ENCODE data around the gene SLC18A3.

Gene SLC18A3

DNA sequence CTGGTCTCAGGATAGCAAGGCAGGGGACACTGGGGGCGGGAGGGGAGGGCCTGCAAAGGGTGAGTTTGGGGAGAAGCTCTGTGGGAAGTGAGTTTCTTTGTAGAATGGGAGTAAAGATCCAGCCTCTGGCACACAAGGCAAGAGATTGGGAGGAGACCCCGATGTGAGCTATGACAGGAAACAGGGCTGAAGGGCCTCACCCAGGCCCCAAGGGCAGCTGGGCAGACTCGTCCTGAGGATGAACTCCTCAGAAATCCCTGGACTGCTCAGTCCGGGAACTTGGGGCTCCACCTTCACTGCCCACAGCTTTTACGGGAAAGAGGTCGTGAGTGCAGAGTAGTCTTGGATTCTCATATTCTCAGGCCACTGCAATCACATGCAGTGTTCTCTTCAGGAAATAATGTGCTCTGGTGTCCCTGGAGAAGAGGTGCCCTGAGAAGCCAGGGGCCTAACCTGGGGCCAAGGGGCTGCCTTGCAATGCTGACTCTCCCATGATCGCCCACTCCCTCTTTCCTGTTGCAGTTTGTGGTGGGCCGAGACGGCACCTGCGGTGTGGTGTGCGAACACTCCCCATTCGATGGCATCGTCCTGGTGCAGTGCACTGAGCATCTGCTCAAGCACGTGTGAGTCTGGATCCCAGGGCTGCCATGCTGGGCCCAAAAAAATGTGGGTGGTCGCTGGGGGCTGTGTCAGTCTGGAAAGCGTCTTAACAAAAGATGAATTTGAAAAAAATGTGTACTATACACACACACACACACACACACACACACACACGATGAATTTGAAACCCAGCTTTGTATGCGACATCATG lies 38.1 kb downstream of the SLC18A3 start:
- in situ Hi-C loops (cut with MboI; ENCODE audit: low sequenced_read_pairs), result no loop called here

DNA sequence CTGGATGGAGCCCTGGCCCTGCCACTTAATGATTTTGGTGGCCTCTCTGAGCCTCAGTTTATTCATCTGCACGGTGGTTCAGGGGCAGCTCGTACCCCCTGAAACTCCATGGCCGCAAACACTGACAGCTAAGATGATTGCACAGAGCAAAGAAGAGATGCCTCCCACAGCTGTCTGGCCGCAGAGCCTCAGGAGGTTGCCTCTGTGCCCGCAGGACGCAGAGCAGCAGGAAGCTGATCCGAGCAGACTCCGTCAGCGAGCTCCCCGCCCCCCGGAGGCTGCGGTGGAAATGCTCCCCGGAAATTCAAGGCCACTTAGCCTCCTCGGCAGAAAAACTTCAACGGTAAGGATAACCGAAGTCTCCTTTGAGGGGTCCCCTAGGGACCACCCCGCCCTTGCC lies 39.2 kb downstream of the SLC18A3 start:
- in situ Hi-C loops (cut with MboI; ENCODE audit: low sequenced_read_pairs), result no loop called here

- in situ Hi-C loops (cut with MboI; ENCODE audit: low sequenced_read_pairs), result no loop called here
Observed at GRCh38 chr10:49649936-49650723, 40.0 kb downstream of the SLC18A3 start.

- in situ Hi-C loops (cut with MboI; ENCODE audit: low sequenced_read_pairs), result no loop called here
Observed at GRCh38 chr10:49650724-49651034, 40.6 kb downstream of the SLC18A3 start.

GRCh38 chr10:49651039-49651835 lies 41.1 kb downstream of the SLC18A3 start:
- in situ Hi-C loops (cut with MboI; ENCODE audit: low sequenced_read_pairs), result no loop called here

DNA sequence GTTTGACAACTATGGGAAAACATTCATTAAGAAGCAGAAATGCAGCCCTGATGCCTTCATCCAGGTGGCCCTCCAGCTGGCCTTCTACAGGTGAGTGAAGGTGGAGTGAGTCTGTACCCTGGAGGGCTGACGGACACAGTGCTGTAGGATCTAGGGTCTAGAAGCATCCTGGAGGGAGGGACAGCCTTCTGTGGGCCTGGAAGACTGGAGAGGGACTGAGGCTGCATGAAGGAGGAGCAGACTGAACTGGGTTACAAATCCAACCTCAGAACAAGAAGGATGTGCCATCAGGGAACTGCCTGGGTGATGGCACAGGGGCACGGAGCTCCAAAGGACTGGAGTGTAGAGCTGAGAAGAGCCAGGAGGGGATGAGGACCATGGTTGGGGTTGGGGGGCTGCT lies 41.8 kb downstream of the SLC18A3 start:
- in situ Hi-C loops (cut with MboI; ENCODE audit: low sequenced_read_pairs), result no loop called here

- in situ Hi-C loops (cut with MboI; ENCODE audit: low sequenced_read_pairs), result no loop called here
Observed at GRCh38 chr10:49652421-49653272, 42.5 kb downstream of the SLC18A3 start.

DNA sequence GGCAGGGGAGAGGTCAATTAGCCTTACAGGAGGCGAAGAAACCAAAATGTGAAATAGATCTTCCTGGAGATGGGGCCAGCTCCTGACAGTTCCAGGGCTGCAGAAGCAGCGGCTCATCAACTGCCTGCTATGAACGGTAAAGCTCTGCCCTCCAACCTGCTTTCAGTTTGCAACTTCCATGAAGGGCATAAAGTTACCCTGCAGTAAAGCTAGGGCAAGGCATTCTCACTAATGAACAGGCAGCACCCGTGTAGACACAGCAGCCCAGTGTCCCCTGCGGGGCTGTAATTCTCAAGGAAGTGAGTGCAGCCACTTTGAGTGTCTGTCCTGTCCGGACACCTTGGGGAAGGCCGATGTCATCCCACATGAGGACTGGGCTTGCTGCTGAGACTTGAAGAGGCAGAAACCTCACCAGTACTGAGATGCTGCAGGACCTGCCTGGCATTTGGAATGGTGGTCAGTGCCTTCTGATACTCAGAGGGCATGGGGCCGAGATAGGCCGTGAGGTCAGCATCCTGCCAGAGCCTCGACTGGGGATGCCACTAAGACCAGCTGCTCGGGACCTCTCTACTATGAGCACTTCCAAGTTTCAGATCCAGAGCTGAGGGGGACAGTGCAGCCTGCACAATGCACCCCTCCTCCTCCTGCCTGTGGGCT lies 43.3 kb downstream of the SLC18A3 start:
- in situ Hi-C loops (cut with MboI; ENCODE audit: low sequenced_read_pairs), result no loop called here

GRCh38 chr10:49654036-49654693 lies 44.1 kb downstream of the SLC18A3 start:
- in situ Hi-C loops (cut with MboI; ENCODE audit: low sequenced_read_pairs), result no loop called here

DNA sequence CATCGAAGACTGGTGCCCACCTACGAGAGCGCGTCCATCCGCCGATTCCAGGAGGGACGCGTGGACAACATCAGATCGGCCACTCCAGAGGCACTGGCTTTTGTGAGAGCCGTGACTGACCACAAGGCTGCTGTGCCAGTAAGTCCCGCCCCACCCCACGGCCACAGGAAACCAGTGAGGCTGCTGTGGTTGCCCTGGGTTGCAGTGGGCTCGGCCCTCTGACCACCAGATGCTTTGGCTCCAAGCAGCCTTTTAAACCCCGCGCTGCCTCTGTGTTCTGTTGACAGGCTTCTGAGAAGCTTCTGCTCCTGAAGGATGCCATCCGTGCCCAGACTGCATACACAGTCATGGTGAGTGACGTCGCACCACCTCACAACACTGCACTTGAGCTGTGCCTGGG lies 45.0 kb downstream of the SLC18A3 start:
- in situ Hi-C loops (cut with MboI; ENCODE audit: low sequenced_read_pairs), result no loop called here

DNA sequence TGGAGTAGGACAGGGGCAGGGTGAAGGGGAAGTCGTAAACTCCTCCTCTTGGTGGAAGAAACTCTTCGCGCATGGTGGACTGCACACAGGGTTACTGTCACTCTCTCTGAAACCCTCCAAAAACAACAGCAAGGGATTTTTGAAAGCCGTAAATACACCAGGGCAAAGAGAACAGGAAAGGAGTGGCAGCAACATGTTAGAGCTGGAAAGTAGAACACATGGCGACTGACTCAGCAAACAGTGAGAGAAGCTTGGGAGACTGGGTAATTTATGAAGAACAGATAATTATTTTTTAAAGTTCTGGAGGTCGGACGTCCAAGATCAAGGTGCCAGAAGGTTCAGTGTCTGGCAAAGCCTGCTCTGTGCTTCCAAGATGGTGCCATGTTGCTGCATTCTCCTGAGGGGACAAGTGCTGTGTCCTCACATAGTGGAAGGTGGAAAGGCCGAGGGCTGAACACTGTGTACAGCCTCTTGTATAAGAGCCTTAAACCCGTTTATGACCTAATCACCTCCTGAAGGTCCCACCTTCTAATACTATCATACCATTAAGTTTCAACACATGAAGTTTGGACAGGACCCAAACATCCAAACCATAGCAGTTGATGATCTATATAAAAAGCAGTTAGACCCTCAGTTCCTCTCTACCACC lies 46.9 kb downstream of the SLC18A3 start:
- in situ Hi-C loops (cut with MboI; ENCODE audit: low sequenced_read_pairs), result no loop called here

- in situ Hi-C loops (cut with MboI; ENCODE audit: low sequenced_read_pairs), result no loop called here
Observed at GRCh38 chr10:49657606-49658005, 47.5 kb downstream of the SLC18A3 start.

DNA sequence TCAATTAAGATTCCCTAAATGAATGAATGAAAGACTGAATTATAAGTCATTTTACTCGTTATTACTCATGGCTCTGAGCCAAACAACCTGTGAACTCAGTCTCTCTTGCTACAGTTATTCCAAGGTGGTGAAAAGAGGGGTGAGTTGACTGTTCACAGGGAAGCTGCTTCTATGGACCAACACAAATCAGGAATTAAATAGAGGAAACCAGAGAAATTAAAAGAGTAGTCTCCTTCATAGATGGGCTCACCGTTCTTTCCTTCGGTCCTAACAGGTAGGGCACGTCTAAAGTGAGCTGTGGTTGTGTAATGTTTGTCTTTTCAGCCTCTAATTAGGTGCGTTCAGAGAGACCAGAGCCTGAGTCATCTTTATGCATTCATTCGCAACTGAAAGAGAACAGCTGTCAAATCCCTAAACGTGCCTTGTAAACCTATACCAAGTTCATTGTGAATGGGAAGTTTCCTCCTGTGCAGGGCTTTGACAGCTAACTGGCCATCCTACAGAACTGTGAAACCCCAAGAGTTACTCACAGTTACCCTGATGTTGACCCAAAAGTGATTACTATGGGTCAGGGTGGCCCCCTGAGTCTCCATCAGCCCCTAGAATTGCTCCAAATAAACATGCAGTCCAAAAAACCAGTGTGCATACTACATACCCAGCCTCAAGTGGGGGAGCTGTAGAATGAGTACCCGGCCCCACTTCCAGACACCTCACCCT lies 51.2 kb downstream of the SLC18A3 start:
- in situ Hi-C loops (cut with MboI; ENCODE audit: low sequenced_read_pairs), result no loop called here

Data from HL-60/S4 (cell line).